Neutrophil (primary cell): Measurements from ENCODE around the gene PEAK1.

ENCODE experiments used
- H3K27ac ChIP-seq: fragments of 200-600 bp; sonication (generic); 2 replicates; pipeline ENCODE4 v1.5.1; 2016; ENCODE audit warnings: mild to moderate bottlenecking, moderate library complexity
- H3K27me3 ChIP-seq: fragments of 200-600 bp; sonication (generic); 2 replicates; pipeline ENCODE4 v1.6.0; 2016; ENCODE audit warnings: mild to moderate bottlenecking
- H3K36me3 ChIP-seq: fragments of 200-600 bp; sonication (generic); 2 replicates; pipeline ENCODE4 v1.5.1; 2017
- H3K4me1 ChIP-seq, 2 experiments: fragments of 200-600 bp in 1 of 2; sonication (generic) in 1 of 2; 1 replicate in 1 of 2; 2 replicates in 1 of 2; pipeline versions ENCODE4 v1.5.1 to v1.6.1; 2013 to 2016; ENCODE audit warnings: low read depth in 1 of 2, low read length in 1 of 2, mild to moderate bottlenecking in 1 of 2, moderate library complexity in 1 of 2; ENCODE audit not compliant: control insufficient read depth in 1 of 2, insufficient read depth in 1 of 2
- H3K4me3 ChIP-seq, 2 experiments: fragments of 200-600 bp in 1 of 2; sonication (generic) in 1 of 2; 1 replicate in 1 of 2; 2 replicates in 1 of 2; pipeline ENCODE4 v1.5.1; 2013 to 2016; ENCODE audit warnings: low read depth in 1 of 2, low read length in 1 of 2, mild to moderate bottlenecking in 1 of 2, moderate library complexity in 1 of 2
- H3K9me3 ChIP-seq: fragments of 200-600 bp; sonication (generic); 2 replicates; pipeline ENCODE4 v1.5.1; 2016
- TF ChIP-seq, protein P1 (sequence below): fragments of 200-600 bp; sonication (generic); IDR thresholded peaks from 2 replicates; pipeline ENCODE4 v1.5.1; 2016; ENCODE audit warnings: antibody characterized with exemption

PEAK1 gene, protein sequence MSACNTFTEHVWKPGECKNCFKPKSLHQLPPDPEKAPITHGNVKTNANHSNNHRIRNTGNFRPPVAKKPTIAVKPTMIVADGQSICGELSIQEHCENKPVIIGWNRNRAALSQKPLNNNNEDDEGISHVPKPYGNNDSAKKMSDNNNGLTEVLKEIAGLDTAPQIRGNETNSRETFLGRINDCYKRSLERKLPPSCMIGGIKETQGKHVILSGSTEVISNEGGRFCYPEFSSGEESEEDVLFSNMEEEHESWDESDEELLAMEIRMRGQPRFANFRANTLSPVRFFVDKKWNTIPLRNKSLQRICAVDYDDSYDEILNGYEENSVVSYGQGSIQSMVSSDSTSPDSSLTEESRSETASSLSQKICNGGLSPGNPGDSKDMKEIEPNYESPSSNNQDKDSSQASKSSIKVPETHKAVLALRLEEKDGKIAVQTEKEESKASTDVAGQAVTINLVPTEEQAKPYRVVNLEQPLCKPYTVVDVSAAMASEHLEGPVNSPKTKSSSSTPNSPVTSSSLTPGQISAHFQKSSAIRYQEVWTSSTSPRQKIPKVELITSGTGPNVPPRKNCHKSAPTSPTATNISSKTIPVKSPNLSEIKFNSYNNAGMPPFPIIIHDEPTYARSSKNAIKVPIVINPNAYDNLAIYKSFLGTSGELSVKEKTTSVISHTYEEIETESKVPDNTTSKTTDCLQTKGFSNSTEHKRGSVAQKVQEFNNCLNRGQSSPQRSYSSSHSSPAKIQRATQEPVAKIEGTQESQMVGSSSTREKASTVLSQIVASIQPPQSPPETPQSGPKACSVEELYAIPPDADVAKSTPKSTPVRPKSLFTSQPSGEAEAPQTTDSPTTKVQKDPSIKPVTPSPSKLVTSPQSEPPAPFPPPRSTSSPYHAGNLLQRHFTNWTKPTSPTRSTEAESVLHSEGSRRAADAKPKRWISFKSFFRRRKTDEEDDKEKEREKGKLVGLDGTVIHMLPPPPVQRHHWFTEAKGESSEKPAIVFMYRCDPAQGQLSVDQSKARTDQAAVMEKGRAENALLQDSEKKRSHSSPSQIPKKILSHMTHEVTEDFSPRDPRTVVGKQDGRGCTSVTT (N-terminal part only)

DNA sequence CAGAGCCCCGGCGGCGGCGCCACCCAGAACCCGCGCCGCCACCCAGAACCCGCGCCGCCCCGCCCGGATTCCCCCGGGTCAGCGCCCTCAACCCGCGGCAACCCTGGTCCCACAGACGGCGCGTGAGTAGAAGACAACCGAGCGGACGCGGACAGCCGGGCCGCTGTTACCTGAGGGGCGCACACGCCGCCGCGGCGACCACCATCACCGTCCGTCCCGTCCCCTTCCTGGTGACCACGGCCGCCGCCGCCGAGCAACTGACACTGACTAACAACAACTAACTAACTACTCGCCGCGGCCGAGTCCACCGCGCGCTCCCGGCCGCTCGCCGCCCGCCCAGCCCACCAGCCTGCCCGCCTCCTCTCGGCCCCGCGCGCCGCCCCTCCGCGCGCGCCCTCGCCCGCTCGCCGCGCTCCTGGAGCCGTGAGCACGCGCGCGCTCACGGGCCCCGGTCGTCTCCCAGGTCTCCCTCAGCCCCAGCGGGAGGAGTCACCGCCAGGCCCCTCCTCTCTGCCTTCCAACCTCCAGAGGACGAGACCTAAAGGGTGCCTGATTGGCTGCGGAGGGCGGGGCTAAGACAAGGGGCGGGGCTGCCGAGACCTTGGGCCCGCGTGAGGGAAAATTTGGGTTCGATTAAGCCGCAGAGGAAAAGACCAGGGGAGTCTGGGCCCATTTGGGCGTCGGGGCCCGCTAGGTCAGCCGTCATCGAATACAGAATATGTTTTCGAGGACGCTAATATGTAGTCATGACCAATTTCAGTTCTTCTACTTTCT is at the start of gene PEAK1:
TSS of gene PEAK1 (minus strand) at position 269 of the 774 bp plus-strand sequence. CDS start 238,178 bp downstream, outside the sequence.
- H3K36me3 ChIP-seq, result no peaks in the 10 kb centered on the region
- TF ChIP-seq, protein P1, sequence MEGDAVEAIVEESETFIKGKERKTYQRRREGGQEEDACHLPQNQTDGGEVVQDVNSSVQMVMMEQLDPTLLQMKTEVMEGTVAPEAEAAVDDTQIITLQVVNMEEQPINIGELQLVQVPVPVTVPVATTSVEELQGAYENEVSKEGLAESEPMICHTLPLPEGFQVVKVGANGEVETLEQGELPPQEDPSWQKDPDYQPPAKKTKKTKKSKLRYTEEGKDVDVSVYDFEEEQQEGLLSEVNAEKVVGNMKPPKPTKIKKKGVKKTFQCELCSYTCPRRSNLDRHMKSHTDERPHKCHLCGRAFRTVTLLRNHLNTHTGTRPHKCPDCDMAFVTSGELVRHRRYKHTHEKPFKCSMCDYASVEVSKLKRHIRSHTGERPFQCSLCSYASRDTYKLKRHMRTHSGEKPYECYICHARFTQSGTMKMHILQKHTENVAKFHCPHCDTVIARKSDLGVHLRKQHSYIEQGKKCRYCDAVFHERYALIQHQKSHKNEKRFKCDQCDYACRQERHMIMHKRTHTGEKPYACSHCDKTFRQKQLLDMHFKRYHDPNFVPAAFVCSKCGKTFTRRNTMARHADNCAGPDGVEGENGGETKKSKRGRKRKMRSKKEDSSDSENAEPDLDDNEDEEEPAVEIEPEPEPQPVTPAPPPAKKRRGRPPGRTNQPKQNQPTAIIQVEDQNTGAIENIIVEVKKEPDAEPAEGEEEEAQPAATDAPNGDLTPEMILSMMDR, result peak; percentile 39
- H3K27me3 ChIP-seq, result no peaks in the 10 kb centered on the region
- H3K27ac ChIP-seq, result peak within 1 kb of the TSS; percentile 88
- H3K4me3 ChIP-seq, result peak within 1 kb of the TSS; percentile 88 to 93
- H3K9me3 ChIP-seq, result no peaks in the 10 kb centered on the region
- peaks cover 45 to 49% of the 10 kb centered on the region in 2 experiments for H3K4me1 ChIP-seq

DNA sequence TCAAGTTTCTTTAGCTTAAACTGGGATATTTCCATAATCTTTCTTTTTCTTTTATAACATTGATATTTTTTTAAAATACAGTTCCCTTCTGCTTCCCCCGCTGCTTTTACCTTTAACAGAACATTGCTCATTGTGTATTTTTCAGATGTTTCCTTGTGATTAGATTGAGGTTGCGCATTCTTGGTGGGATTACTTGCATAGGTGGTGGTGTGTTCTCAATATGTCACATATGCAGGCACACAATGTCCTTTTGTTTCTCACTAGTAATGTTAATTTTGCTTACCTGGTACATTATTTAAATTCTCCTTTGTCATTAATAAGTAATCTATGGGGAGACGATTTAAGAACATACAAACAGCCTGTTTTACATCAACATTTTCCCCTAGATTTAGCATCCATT is 49.0 kb upstream of the PEAK1 start:
- H3K27me3 ChIP-seq, result no peaks in the 10 kb centered on the region
- no peak overlapping the region for H3K27ac ChIP-seq
- H3K4me1 ChIP-seq, result no peaks in the 10 kb centered on the region
- no peaks in the 10 kb centered on the region for H3K9me3 ChIP-seq
- H3K36me3 ChIP-seq, result peaks cover 56% of the 10 kb centered on the region
- no peak overlapping the region for H3K4me3 ChIP-seq
- TF ChIP-seq, protein P1, result no peak

DNA sequence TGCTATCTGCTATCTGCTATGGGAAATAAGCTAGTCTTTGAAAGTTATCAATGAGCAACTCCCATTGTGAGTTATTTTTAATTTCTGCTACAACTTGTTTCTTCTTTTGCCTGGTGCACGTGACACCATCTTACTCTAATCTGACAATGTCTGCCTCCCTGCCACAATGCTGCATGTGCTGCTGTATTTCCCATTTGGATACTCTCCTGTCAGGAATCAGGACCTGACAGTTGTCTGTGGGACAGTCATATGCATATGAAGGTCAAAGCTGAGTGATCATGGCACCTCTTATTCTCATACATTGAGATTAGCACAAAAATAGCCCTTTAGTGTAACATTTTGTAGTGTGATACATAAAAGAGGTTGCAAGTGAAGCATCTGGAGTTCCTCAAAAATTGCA is 46.6 kb upstream of the PEAK1 start:
- Histone ChIP-seq H3K9me3 (no peaks in the 10 kb centered on the region), H3K4me1 (no peaks in the 10 kb centered on the region), H3K27me3 (no peaks in the 10 kb centered on the region), H3K27ac (no peak overlapping the region), H3K36me3 (peaks cover 51% of the 10 kb centered on the region), H3K4me3 (no peak overlapping the region)
- TF ChIP-seq, protein P1, result no peak

DNA sequence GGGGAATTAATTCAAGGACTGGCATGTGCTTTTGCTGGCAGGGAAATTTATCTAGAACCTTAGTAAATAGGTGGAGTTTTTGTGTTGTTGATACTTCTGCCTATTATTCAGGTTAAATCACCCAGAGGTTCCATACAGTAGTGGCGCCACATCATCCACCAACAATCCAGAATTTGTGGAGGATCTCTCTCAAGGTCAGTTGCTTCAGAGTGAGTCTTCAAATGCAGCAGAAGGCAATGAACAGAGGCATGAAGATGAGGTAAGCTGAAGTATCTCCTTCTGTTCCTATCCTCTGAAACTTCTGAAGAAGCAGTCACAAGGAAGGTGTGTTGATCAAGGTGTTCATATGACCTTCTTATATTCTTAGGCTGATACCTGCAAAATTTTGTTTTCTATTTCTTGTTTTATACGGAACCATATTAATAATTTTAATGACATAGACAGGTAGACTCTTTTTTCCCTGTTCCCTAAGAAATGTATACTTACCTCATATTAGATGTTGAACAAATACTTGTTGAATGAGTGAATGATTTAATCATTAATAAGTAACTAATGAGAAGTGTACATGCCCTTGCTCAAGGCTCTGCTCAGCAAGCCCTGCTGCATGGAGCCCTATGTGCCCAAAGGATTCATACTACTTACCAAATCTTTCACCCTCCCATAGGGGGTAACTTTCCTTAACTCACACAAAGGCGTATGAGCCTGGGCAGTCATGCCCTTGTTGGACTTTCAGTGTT is 44.4 kb upstream of the PEAK1 start:
- Histone ChIP-seq H3K27me3 (no peaks in the 10 kb centered on the region), H3K9me3 (no peaks in the 10 kb centered on the region), H3K4me3 (no peak overlapping the region), H3K36me3 (peaks cover 42% of the 10 kb centered on the region), H3K4me1 (no peaks in the 10 kb centered on the region), H3K27ac (no peak overlapping the region)
- TF ChIP-seq, protein P1, result no peak
